Endothelial cell of umbilical vein (primary cell): ENCODE data around the gene GCH1. TPM values are rescaled to one million over a fixed set of nuclear protein-coding genes. Genes with fewer than 3 reads are reported as not detected.

ENCODE experiments used
- BruUV-seq: library from RNA; stranded (reverse); fragments of 400-500 nt; replicated peaks from 2 replicates; lab custom pipeline; 2021; lab: Mats Ljungman, UMichigan
- CTCF ChIA-PET: fragments of 300-600, 350-600 bp; sonication (Branson Sonifier 250); formaldehyde crosslinking; loops from one replicate; lab custom pipeline; 2021; ENCODE audit warnings: antibody characterized with exemption, inconsistent platforms; lab: Charles Lee
- POLR2A ChIA-PET: fragments of 300-600, 350-600 bp; sonication (Branson Sonifier 250); formaldehyde crosslinking; loops from one replicate; lab custom pipeline; 2021; ENCODE audit warnings: antibody characterized with exemption, inconsistent platforms; lab: Charles Lee
- DNase-seq: peaks from one replicate; pipeline ENCODE4 v3.0.0-alpha.2; 2011; ENCODE audit warnings: low read depth, low spot score
- FAIRE-seq: peaks from 2 replicates; lab custom pipeline; 2011; peaks lifted over from hg19 to GRCh38; lab: Jason Lieb, UNC
- H2AFZ ChIP-seq: 2 replicates; pipeline ENCODE4 v1.6.0; 2012; ENCODE audit warnings: low read depth, low read length, control low read depth, inconsistent platforms
- H3K27ac ChIP-seq: 2 replicates; pipeline ENCODE4 v1.5.1; 2011; ENCODE audit warnings: low read depth, mild to moderate bottlenecking, control low read depth, low read length, moderate library complexity; ENCODE audit not compliant: insufficient read depth
- H3K27me3 ChIP-seq, 2 experiments: 2 replicates each; pipeline versions ENCODE4 v1.6.0 to v1.6.1; 2011; ENCODE audit warnings: low read length in 2 of 2, mixed read lengths in 1 of 2; ENCODE audit not compliant: control insufficient read depth in 2 of 2, insufficient read depth in 2 of 2
- H3K36me3 ChIP-seq, 2 experiments: 2 replicates in 1 of 2; 3 replicates in 1 of 2; pipeline ENCODE4 v1.5.1; 2011; ENCODE audit warnings: low read length in 2 of 2, mild to moderate bottlenecking in 1 of 2, moderate library complexity in 1 of 2; ENCODE audit not compliant: control insufficient read depth in 2 of 2, insufficient read depth in 2 of 2; ENCODE audit errors: extremely low read depth in 1 of 2
- H3K4me1 ChIP-seq: 3 replicates; pipeline ENCODE4 v1.5.1; 2011; ENCODE audit warnings: mild to moderate bottlenecking, low read length; ENCODE audit not compliant: control insufficient read depth, insufficient read depth; ENCODE audit errors: extremely low read depth
- H3K4me2 ChIP-seq: 2 replicates; pipeline ENCODE4 v1.6.1; 2011; ENCODE audit warnings: low read length, control low read depth, mixed read lengths; ENCODE audit not compliant: insufficient read depth
- H3K4me3 ChIP-seq, 3 experiments: fragments of 200-600 bp in 1 of 3; sonication (generic), shearing (Covaris generic) in 1 of 3; replicated peaks in 1 of 3; 2 replicates each; pipeline ENCODE4 v1.5.1; 2011 to 2016; ENCODE audit warnings: control low read depth in 3 of 3, low read length in 3 of 3, mild to moderate bottlenecking in 2 of 3, inconsistent platforms in 1 of 3, low read depth in 1 of 3, moderate library complexity in 1 of 3; ENCODE audit not compliant: insufficient read depth in 1 of 3
- H3K79me2 ChIP-seq: 2 replicates; pipeline ENCODE4 v1.6.0; 2012; ENCODE audit warnings: low read length, inconsistent platforms; ENCODE audit not compliant: control insufficient read depth, insufficient read depth
- H3K9ac ChIP-seq: replicated peaks from 2 replicates; pipeline ENCODE3; 2011; ENCODE audit warnings: low read length, control low read depth; ENCODE audit not compliant: insufficient read depth; ENCODE audit errors: extremely low read depth
- H3K9me1 ChIP-seq: replicated peaks from 3 replicates; pipeline ENCODE4 v1.6.0; 2011; ENCODE audit warnings: mild to moderate bottlenecking, low read length; ENCODE audit not compliant: control insufficient read depth, insufficient read depth; ENCODE audit errors: extremely low read depth
- H3K9me3 ChIP-seq: replicated peaks from 2 replicates; pipeline ENCODE4 v1.5.1; 2012; ENCODE audit warnings: low read length, inconsistent platforms; ENCODE audit not compliant: control insufficient read depth, insufficient read depth
- H4K20me1 ChIP-seq: replicated peaks from 2 replicates; pipeline ENCODE3; 2011; ENCODE audit warnings: mild to moderate bottlenecking, low read length; ENCODE audit not compliant: control insufficient read depth, insufficient read depth; ENCODE audit errors: extremely low read depth
- EZH2 ChIP-seq: IDR thresholded peaks from 2 replicates; pipeline ENCODE4 v1.6.1; 2012; ENCODE audit warnings: borderline replicate concordance, low read depth, mild to moderate bottlenecking, moderate library complexity, low read length, inconsistent platforms; ENCODE audit not compliant: severe bottlenecking
- FOS ChIP-seq: IDR thresholded peaks from 2 replicates; pipeline ENCODE4 v1.6.1; 2011; ENCODE audit warnings: mild to moderate bottlenecking, low read length, moderate library complexity, borderline replicate concordance; ENCODE audit not compliant: insufficient read depth
- GATA2 ChIP-seq: IDR thresholded peaks from 2 replicates; pipeline ENCODE4 v1.7.0; 2011; ENCODE audit warnings: low read depth, mild to moderate bottlenecking, moderate library complexity, mixed read lengths, low read length; ENCODE audit not compliant: insufficient read length, insufficient read depth
- JUN ChIP-seq: IDR thresholded peaks from 2 replicates; pipeline ENCODE4 v1.6.1; 2011; ENCODE audit warnings: borderline replicate concordance, low read depth; ENCODE audit not compliant: insufficient read length, insufficient read depth
- MYC ChIP-seq: IDR thresholded peaks from one replicate; pipeline ENCODE4 v1.6.1; 2011; ENCODE audit warnings: mild to moderate bottlenecking, low read depth, low read length
- POLR2A ChIP-seq: IDR thresholded peaks from 2 replicates; pipeline ENCODE4 v1.6.1; 2012; ENCODE audit warnings: low read depth, mild to moderate bottlenecking, control low read depth, low read length
- POLR2AphosphoS5 ChIP-seq: IDR thresholded peaks from 2 replicates; pipeline ENCODE4 v1.6.1; 2012; ENCODE audit warnings: low read depth, mild to moderate bottlenecking, control low read depth, low read length, moderate library complexity; ENCODE audit not compliant: insufficient read depth
- dilution Hi-C: fragments of 300-500 bp; cut with MboI; formaldehyde crosslinking; loops from one replicate; pipeline ENCODE4 v1.15.0; 2019; ENCODE audit warnings: low sequenced_read_pairs; ENCODE audit not compliant: extremely low pct_ligation_motif_present
- intact Hi-C: fragments of 100-400 bp; cut with micrococcal nuclease; formaldehyde crosslinking; loops from one replicate; pipeline ENCODE4 v1.10.0; 2022
- polyA plus RNA-seq, 4 experiments: library from polyadenylated mRNA; depleted of rRNA in 3 of 4; stranded (reverse) in 3 of 4; unstranded in 1 of 4; fragments of >200 nt; gene quantifications; 2 replicates each; pipeline versions ENCODE4 v1.2.1 to v1.2.3, GENCODE V29; 2011 to 2012; ENCODE audit warnings: missing spikeins in 1 of 4
- total RNA-seq: library from RNA; stranded (reverse); gene quantifications from 2 replicates; pipeline ENCODE4 v1.2.3, GENCODE V29; 2021
- TF ChIP-seq, protein P1 (sequence below): IDR thresholded peaks from 2 replicates; pipeline ENCODE4 v1.6.1; 2011; ENCODE audit not compliant: insufficient read depth, insufficient read length
- TF ChIP-seq, protein P2 (sequence below), 2 donors: IDR thresholded peaks; 1 replicate in 1 of 2; 2 replicates in 1 of 2; pipeline ENCODE4 v1.5.1; 2011; ENCODE audit warnings: low read length in 2 of 2, mild to moderate bottlenecking in 2 of 2, moderate library complexity in 2 of 2, control low read depth in 1 of 2, inconsistent platforms in 1 of 2, low read depth in 1 of 2; ENCODE audit not compliant: insufficient read depth in 1 of 2; ENCODE audit errors: extremely low read depth in 1 of 2

The GCH1 gene
- total and polyA plus RNA-seq, 2 donors (not counting 3 experiments of a cell fraction or from before 2014, with no cell fraction given) = 3.6 to 4.6 TPM

DNA sequence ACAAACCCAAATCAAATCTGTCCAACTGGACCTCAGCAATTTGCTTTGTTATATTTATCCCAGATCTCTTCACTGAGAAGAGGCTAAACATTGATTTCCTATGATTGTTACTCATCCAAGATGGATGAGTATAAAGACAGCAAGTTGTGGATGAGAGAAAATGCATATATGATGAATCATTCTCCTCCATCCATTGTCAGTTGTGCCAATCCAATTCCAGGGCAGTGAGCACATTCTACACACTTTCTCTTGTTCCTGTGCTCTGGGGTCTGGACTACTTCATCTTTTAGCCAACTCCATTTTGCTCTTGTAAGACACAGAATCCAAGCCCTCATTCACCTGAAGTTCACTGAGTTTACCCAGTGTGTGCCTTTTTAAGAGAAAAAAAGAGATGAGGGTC lies 105.7 kb downstream of the GCH1 start:
- no TSS peak for BruUV-seq
- H3K4me2 ChIP-seq = no peak overlapping the region
- FAIRE-seq (no peak), DNase-seq (peak; percentile 33)
- H3K27me3 ChIP-seq = no peaks in the 10 kb centered on the region
- peaks cover 13% of the 10 kb centered on the region for H3K4me1 ChIP-seq
- no peak overlapping the region for H3K27ac ChIP-seq
- ChIA-PET CTCF (interaction anchor here (0.9 to 1.4 kb wide), 5 partner anchors 9 to 229 kb away, joined by 3 to 4 read pairs (median 3); no protein-coding TSS in a partner anchor), POLR2A (no interaction called here)
- no peak for TF ChIP-seq POLR2AphosphoS5
- peak; percentile 82 for TF ChIP-seq FOS
- TF ChIP-seq JUN = peak; percentile 65
- H3K36me3 ChIP-seq = no peaks in the 10 kb centered on the region
- no peaks in the 10 kb centered on the region for H4K20me1 ChIP-seq
- intact Hi-C loops (no loop called here), dilution Hi-C loops (no loop called here)
- no peak overlapping the region for H2AFZ ChIP-seq
- H3K9me3 ChIP-seq = no peaks in the 10 kb centered on the region
- no peaks in the 10 kb centered on the region for H3K9me1 ChIP-seq
- H3K4me3 ChIP-seq = no peak overlapping the region
- no peaks in the 10 kb centered on the region for H3K79me2 ChIP-seq
- no peak overlapping the region for H3K9ac ChIP-seq

- no peak overlapping the region for H3K4me2 ChIP-seq
- H3K9ac ChIP-seq = no peak overlapping the region
- no peak overlapping the region for H2AFZ ChIP-seq
- H3K36me3 ChIP-seq = peaks cover 5 to 7% of the 10 kb centered on the region in 2 experiments
- CTCF ChIA-PET = interaction anchor here (1.2 kb wide), 1 partner anchor 10 kb away, joined by 7 read pairs; no protein-coding TSS in a partner anchor
- H3K9me3 ChIP-seq = no peaks in the 10 kb centered on the region
- DNase-seq (no peak), FAIRE-seq (no peak)
- H3K79me2 ChIP-seq = no peaks in the 10 kb centered on the region
- H3K27me3 ChIP-seq = no peaks in the 10 kb centered on the region
- H3K4me1 ChIP-seq = peaks cover 13% of the 10 kb centered on the region
- H4K20me1 ChIP-seq = no peaks in the 10 kb centered on the region
- POLR2A ChIA-PET = no interaction called here
- no TSS peak for BruUV-seq
- H3K9me1 ChIP-seq = no peaks in the 10 kb centered on the region
- intact Hi-C loops = no loop called here
- no peak overlapping the region for H3K4me3 ChIP-seq
- TF ChIP-seq, protein P1, sequence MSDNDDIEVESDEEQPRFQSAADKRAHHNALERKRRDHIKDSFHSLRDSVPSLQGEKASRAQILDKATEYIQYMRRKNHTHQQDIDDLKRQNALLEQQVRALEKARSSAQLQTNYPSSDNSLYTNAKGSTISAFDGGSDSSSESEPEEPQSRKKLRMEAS = no peak
- no peak for TF ChIP-seq GATA2
- no peak for TF ChIP-seq MYC
- TF ChIP-seq, protein P2, sequence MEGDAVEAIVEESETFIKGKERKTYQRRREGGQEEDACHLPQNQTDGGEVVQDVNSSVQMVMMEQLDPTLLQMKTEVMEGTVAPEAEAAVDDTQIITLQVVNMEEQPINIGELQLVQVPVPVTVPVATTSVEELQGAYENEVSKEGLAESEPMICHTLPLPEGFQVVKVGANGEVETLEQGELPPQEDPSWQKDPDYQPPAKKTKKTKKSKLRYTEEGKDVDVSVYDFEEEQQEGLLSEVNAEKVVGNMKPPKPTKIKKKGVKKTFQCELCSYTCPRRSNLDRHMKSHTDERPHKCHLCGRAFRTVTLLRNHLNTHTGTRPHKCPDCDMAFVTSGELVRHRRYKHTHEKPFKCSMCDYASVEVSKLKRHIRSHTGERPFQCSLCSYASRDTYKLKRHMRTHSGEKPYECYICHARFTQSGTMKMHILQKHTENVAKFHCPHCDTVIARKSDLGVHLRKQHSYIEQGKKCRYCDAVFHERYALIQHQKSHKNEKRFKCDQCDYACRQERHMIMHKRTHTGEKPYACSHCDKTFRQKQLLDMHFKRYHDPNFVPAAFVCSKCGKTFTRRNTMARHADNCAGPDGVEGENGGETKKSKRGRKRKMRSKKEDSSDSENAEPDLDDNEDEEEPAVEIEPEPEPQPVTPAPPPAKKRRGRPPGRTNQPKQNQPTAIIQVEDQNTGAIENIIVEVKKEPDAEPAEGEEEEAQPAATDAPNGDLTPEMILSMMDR (IDR thresholded peaks at IDR 0.05; ENCODE audit: extremely low read depth in 1 of 2, insufficient read depth in 1 of 2, low read depth in 1 of 2, low read length in 2 of 2) = no peak
- TF ChIP-seq FOS = no peak
- no peak for TF ChIP-seq EZH2
- no peak for TF ChIP-seq POLR2AphosphoS5
- no peak for TF ChIP-seq JUN
- TF ChIP-seq POLR2A = no peak
- H3K27ac ChIP-seq = no peak overlapping the region
- dilution Hi-C loops = no loop called here
Observed at GRCh38 chr14:54794796-54795195, 107.8 kb downstream of the GCH1 start.
